WTC11 (cell line): ENCODE results near the gene ZGPAT.

Experiments used
- CREB1 ChIP-seq: sonication (generic); formaldehyde crosslinking; IDR thresholded peaks from 2 replicates; pipeline ENCODE4 v1.8.0; 2023; ENCODE audit warnings: mild to moderate bottlenecking, missing genetic modification reagents
- CREM ChIP-seq: sonication (generic); formaldehyde crosslinking; IDR thresholded peaks from 2 replicates; pipeline ENCODE4 v1.8.1; 2022; ENCODE audit warnings: mild to moderate bottlenecking, missing genetic modification reagents, moderate library complexity
- ELF4 ChIP-seq: sonication (generic); formaldehyde crosslinking; IDR thresholded peaks from 2 replicates; pipeline ENCODE4 v1.8.1; 2022; ENCODE audit warnings: low read depth, mild to moderate bottlenecking, moderate library complexity, missing genetic modification reagents
- NR3C1 ChIP-seq: sonication (generic); formaldehyde crosslinking; conservative IDR thresholded peaks from 2 replicates; pipeline ENCODE4 v1.8.1; 2023; ENCODE audit warnings: low read depth, mild to moderate bottlenecking, missing genetic modification reagents
- SP1 ChIP-seq: sonication (generic); formaldehyde crosslinking; conservative IDR thresholded peaks from 2 replicates; pipeline ENCODE4 v1.8.1; 2022; ENCODE audit warnings: missing genetic modification reagents
- TF ChIP-seq, protein P1 (sequence below): fragments of 200-600 bp; IDR thresholded peaks from 2 replicates; pipeline ENCODE4 v1.8.0; 2022; ENCODE audit warnings: antibody characterized with exemption
- TF ChIP-seq, protein P2 (sequence below): sonication (generic); formaldehyde crosslinking; IDR thresholded peaks from 2 replicates; pipeline ENCODE4 v1.8.0; 2022; ENCODE audit warnings: mild to moderate bottlenecking, missing genetic modification reagents
- TF ChIP-seq, protein P3 (sequence below): sonication (generic); formaldehyde crosslinking; IDR thresholded peaks from 2 replicates; pipeline ENCODE4 v1.8.1; 2023; ENCODE audit warnings: mild to moderate bottlenecking, missing genetic modification reagents
- TF ChIP-seq, protein P4 (sequence below): sonication (generic); formaldehyde crosslinking; IDR thresholded peaks from 2 replicates; pipeline ENCODE4 v1.8.0; 2023; ENCODE audit warnings: mild to moderate bottlenecking, missing genetic modification reagents
- TF ChIP-seq, protein P5 (sequence below): sonication (generic); formaldehyde crosslinking; IDR thresholded peaks from 2 replicates; pipeline ENCODE4 v1.8.1; 2022; ENCODE audit warnings: low read depth, missing genetic modification reagents, borderline replicate concordance
- TF ChIP-seq, protein P6 (sequence below): sonication (generic); formaldehyde crosslinking; IDR thresholded peaks from 2 replicates; pipeline ENCODE4 v1.8.0; 2023; ENCODE audit warnings: missing genetic modification reagents, mild to moderate bottlenecking, borderline replicate concordance

DNA sequence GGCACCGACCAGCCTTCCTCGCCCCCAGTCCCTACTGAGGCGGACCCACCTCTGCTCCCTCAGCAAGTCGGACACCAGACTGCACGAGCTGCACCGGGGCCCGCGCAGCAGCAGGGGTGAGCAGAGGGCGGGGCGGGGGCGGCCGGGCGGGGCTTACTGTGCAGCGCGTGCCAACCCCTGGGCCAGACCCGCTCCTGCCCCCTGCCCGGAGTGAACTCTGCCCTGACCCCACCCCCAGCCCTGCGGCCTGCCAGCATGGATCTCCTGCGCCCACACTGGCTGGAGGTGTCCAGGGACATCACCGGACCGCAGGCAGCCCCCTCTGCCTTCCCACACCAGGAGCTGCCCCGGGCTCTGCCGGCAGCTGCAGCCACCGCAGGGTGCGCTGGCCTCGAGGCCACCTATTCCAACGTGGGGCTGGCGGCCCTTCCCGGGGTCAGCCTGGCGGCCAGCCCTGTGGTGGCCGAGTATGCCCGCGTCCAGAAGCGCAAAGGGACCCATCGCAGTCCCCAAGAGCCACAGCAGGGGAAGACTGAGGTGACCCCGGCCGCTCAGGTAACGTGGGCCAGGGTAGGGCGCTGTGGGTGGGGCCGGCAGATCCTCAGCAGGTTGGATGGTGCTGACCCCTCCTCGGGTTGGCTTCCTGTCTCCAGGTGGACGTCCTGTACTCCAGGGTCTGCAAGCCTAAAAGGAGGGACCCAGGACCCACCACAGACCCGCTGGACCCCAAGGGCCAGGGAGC, 30.3 kb downstream of the ZGPAT start:
- TF ChIP-seq, protein P1, sequence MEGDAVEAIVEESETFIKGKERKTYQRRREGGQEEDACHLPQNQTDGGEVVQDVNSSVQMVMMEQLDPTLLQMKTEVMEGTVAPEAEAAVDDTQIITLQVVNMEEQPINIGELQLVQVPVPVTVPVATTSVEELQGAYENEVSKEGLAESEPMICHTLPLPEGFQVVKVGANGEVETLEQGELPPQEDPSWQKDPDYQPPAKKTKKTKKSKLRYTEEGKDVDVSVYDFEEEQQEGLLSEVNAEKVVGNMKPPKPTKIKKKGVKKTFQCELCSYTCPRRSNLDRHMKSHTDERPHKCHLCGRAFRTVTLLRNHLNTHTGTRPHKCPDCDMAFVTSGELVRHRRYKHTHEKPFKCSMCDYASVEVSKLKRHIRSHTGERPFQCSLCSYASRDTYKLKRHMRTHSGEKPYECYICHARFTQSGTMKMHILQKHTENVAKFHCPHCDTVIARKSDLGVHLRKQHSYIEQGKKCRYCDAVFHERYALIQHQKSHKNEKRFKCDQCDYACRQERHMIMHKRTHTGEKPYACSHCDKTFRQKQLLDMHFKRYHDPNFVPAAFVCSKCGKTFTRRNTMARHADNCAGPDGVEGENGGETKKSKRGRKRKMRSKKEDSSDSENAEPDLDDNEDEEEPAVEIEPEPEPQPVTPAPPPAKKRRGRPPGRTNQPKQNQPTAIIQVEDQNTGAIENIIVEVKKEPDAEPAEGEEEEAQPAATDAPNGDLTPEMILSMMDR, result no peak
- TF ChIP-seq, protein P2, sequence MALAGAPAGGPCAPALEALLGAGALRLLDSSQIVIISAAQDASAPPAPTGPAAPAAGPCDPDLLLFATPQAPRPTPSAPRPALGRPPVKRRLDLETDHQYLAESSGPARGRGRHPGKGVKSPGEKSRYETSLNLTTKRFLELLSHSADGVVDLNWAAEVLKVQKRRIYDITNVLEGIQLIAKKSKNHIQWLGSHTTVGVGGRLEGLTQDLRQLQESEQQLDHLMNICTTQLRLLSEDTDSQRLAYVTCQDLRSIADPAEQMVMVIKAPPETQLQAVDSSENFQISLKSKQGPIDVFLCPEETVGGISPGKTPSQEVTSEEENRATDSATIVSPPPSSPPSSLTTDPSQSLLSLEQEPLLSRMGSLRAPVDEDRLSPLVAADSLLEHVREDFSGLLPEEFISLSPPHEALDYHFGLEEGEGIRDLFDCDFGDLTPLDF, result no peak
- TF ChIP-seq CREM (CRISPR knock-in tag), result no peak
- TF ChIP-seq, protein P3, sequence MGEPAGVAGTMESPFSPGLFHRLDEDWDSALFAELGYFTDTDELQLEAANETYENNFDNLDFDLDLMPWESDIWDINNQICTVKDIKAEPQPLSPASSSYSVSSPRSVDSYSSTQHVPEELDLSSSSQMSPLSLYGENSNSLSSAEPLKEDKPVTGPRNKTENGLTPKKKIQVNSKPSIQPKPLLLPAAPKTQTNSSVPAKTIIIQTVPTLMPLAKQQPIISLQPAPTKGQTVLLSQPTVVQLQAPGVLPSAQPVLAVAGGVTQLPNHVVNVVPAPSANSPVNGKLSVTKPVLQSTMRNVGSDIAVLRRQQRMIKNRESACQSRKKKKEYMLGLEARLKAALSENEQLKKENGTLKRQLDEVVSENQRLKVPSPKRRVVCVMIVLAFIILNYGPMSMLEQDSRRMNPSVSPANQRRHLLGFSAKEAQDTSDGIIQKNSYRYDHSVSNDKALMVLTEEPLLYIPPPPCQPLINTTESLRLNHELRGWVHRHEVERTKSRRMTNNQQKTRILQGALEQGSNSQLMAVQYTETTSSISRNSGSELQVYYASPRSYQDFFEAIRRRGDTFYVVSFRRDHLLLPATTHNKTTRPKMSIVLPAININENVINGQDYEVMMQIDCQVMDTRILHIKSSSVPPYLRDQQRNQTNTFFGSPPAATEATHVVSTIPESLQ (CRISPR knock-in tag), result no peak
- TF ChIP-seq NR3C1, result no peak
- no peak for TF ChIP-seq CREB1 (CRISPR knock-in tag)
- TF ChIP-seq, protein P4, sequence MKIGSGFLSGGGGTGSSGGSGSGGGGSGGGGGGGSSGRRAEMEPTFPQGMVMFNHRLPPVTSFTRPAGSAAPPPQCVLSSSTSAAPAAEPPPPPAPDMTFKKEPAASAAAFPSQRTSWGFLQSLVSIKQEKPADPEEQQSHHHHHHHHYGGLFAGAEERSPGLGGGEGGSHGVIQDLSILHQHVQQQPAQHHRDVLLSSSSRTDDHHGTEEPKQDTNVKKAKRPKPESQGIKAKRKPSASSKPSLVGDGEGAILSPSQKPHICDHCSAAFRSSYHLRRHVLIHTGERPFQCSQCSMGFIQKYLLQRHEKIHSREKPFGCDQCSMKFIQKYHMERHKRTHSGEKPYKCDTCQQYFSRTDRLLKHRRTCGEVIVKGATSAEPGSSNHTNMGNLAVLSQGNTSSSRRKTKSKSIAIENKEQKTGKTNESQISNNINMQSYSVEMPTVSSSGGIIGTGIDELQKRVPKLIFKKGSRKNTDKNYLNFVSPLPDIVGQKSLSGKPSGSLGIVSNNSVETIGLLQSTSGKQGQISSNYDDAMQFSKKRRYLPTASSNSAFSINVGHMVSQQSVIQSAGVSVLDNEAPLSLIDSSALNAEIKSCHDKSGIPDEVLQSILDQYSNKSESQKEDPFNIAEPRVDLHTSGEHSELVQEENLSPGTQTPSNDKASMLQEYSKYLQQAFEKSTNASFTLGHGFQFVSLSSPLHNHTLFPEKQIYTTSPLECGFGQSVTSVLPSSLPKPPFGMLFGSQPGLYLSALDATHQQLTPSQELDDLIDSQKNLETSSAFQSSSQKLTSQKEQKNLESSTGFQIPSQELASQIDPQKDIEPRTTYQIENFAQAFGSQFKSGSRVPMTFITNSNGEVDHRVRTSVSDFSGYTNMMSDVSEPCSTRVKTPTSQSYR (CRISPR knock-in tag), result no peak
- TF ChIP-seq, protein P5, sequence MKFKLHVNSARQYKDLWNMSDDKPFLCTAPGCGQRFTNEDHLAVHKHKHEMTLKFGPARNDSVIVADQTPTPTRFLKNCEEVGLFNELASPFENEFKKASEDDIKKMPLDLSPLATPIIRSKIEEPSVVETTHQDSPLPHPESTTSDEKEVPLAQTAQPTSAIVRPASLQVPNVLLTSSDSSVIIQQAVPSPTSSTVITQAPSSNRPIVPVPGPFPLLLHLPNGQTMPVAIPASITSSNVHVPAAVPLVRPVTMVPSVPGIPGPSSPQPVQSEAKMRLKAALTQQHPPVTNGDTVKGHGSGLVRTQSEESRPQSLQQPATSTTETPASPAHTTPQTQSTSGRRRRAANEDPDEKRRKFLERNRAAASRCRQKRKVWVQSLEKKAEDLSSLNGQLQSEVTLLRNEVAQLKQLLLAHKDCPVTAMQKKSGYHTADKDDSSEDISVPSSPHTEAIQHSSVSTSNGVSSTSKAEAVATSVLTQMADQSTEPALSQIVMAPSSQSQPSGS (CRISPR knock-in tag), result no peak
- no peak for TF ChIP-seq SP1 (CRISPR knock-in tag)
- TF ChIP-seq, protein P6, sequence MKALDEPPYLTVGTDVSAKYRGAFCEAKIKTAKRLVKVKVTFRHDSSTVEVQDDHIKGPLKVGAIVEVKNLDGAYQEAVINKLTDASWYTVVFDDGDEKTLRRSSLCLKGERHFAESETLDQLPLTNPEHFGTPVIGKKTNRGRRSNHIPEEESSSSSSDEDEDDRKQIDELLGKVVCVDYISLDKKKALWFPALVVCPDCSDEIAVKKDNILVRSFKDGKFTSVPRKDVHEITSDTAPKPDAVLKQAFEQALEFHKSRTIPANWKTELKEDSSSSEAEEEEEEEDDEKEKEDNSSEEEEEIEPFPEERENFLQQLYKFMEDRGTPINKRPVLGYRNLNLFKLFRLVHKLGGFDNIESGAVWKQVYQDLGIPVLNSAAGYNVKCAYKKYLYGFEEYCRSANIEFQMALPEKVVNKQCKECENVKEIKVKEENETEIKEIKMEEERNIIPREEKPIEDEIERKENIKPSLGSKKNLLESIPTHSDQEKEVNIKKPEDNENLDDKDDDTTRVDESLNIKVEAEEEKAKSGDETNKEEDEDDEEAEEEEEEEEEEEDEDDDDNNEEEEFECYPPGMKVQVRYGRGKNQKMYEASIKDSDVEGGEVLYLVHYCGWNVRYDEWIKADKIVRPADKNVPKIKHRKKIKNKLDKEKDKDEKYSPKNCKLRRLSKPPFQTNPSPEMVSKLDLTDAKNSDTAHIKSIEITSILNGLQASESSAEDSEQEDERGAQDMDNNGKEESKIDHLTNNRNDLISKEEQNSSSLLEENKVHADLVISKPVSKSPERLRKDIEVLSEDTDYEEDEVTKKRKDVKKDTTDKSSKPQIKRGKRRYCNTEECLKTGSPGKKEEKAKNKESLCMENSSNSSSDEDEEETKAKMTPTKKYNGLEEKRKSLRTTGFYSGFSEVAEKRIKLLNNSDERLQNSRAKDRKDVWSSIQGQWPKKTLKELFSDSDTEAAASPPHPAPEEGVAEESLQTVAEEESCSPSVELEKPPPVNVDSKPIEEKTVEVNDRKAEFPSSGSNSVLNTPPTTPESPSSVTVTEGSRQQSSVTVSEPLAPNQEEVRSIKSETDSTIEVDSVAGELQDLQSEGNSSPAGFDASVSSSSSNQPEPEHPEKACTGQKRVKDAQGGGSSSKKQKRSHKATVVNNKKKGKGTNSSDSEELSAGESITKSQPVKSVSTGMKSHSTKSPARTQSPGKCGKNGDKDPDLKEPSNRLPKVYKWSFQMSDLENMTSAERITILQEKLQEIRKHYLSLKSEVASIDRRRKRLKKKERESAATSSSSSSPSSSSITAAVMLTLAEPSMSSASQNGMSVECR (CRISPR knock-in tag), result no peak
- no peak for TF ChIP-seq ELF4
